ENCODE data around the gene LIMCH1.

GRCh38 chr4:41587286-41587685, 49.3 kb downstream of the LIMCH1 start:
- TF ChIP-seq CTCF (IDR thresholded peaks at IDR 0.05) = no peak
- no peak for TF ChIP-seq POLR2A (IDR thresholded peaks at IDR 0.05)

All from body of pancreas (tissue), 4 donors.